Endothelial cell of umbilical vein (primary cell): ENCODE data around the gene MED17. TPM values are rescaled to one million over a fixed set of nuclear protein-coding genes. Genes with fewer than 3 reads are reported as not detected.

Source experiments
- BruUV-seq: library from RNA; stranded (reverse); fragments of 400-500 nt; replicated peaks from 2 replicates; lab custom pipeline; 2021; lab: Mats Ljungman, UMichigan
- CTCF ChIA-PET: fragments of 300-600, 350-600 bp; sonication (Branson Sonifier 250); formaldehyde crosslinking; loops from one replicate; lab custom pipeline; 2021; ENCODE audit warnings: antibody characterized with exemption, inconsistent platforms; lab: Charles Lee
- POLR2A ChIA-PET: fragments of 300-600, 350-600 bp; sonication (Branson Sonifier 250); formaldehyde crosslinking; loops from one replicate; lab custom pipeline; 2021; ENCODE audit warnings: antibody characterized with exemption, inconsistent platforms; lab: Charles Lee
- DNase-seq: peaks from one replicate; pipeline ENCODE4 v3.0.0-alpha.2; 2011; ENCODE audit warnings: low read depth, low spot score
- FAIRE-seq: peaks from 2 replicates; lab custom pipeline; 2011; peaks lifted over from hg19 to GRCh38; lab: Jason Lieb, UNC
- H2AFZ ChIP-seq: 2 replicates; pipeline ENCODE4 v1.6.0; 2012; ENCODE audit warnings: low read depth, low read length, control low read depth, inconsistent platforms
- H3K27ac ChIP-seq: 2 replicates; pipeline ENCODE4 v1.5.1; 2011; ENCODE audit warnings: low read depth, mild to moderate bottlenecking, control low read depth, low read length, moderate library complexity; ENCODE audit not compliant: insufficient read depth
- H3K27me3 ChIP-seq, 2 experiments: 2 replicates each; pipeline versions ENCODE4 v1.6.0 to v1.6.1; 2011; ENCODE audit warnings: low read length in 2 of 2, mixed read lengths in 1 of 2; ENCODE audit not compliant: control insufficient read depth in 2 of 2, insufficient read depth in 2 of 2
- H3K36me3 ChIP-seq, 2 experiments: 2 replicates in 1 of 2; 3 replicates in 1 of 2; pipeline ENCODE4 v1.5.1; 2011; ENCODE audit warnings: low read length in 2 of 2, mild to moderate bottlenecking in 1 of 2, moderate library complexity in 1 of 2; ENCODE audit not compliant: control insufficient read depth in 2 of 2, insufficient read depth in 2 of 2; ENCODE audit errors: extremely low read depth in 1 of 2
- H3K4me1 ChIP-seq: 3 replicates; pipeline ENCODE4 v1.5.1; 2011; ENCODE audit warnings: mild to moderate bottlenecking, low read length; ENCODE audit not compliant: control insufficient read depth, insufficient read depth; ENCODE audit errors: extremely low read depth
- H3K4me2 ChIP-seq: 2 replicates; pipeline ENCODE4 v1.6.1; 2011; ENCODE audit warnings: low read length, control low read depth, mixed read lengths; ENCODE audit not compliant: insufficient read depth
- H3K4me3 ChIP-seq, 3 experiments: fragments of 200-600 bp in 1 of 3; sonication (generic), shearing (Covaris generic) in 1 of 3; replicated peaks in 1 of 3; 2 replicates each; pipeline ENCODE4 v1.5.1; 2011 to 2016; ENCODE audit warnings: control low read depth in 3 of 3, low read length in 3 of 3, mild to moderate bottlenecking in 2 of 3, inconsistent platforms in 1 of 3, low read depth in 1 of 3, moderate library complexity in 1 of 3; ENCODE audit not compliant: insufficient read depth in 1 of 3
- H3K79me2 ChIP-seq: 2 replicates; pipeline ENCODE4 v1.6.0; 2012; ENCODE audit warnings: low read length, inconsistent platforms; ENCODE audit not compliant: control insufficient read depth, insufficient read depth
- H3K9ac ChIP-seq: replicated peaks from 2 replicates; pipeline ENCODE3; 2011; ENCODE audit warnings: low read length, control low read depth; ENCODE audit not compliant: insufficient read depth; ENCODE audit errors: extremely low read depth
- H3K9me1 ChIP-seq: replicated peaks from 3 replicates; pipeline ENCODE4 v1.6.0; 2011; ENCODE audit warnings: mild to moderate bottlenecking, low read length; ENCODE audit not compliant: control insufficient read depth, insufficient read depth; ENCODE audit errors: extremely low read depth
- H3K9me3 ChIP-seq: replicated peaks from 2 replicates; pipeline ENCODE4 v1.5.1; 2012; ENCODE audit warnings: low read length, inconsistent platforms; ENCODE audit not compliant: control insufficient read depth, insufficient read depth
- H4K20me1 ChIP-seq: replicated peaks from 2 replicates; pipeline ENCODE3; 2011; ENCODE audit warnings: mild to moderate bottlenecking, low read length; ENCODE audit not compliant: control insufficient read depth, insufficient read depth; ENCODE audit errors: extremely low read depth
- CTCF ChIP-seq, 2 donors: IDR thresholded peaks; 1 replicate in 1 of 2; 2 replicates in 1 of 2; pipeline ENCODE4 v1.5.1; 2011; ENCODE audit warnings: low read length in 2 of 2, mild to moderate bottlenecking in 2 of 2, moderate library complexity in 2 of 2, control low read depth in 1 of 2, inconsistent platforms in 1 of 2, low read depth in 1 of 2; ENCODE audit not compliant: insufficient read depth in 1 of 2; ENCODE audit errors: extremely low read depth in 1 of 2
- EZH2 ChIP-seq: IDR thresholded peaks from 2 replicates; pipeline ENCODE4 v1.6.1; 2012; ENCODE audit warnings: borderline replicate concordance, low read depth, mild to moderate bottlenecking, moderate library complexity, low read length, inconsistent platforms; ENCODE audit not compliant: severe bottlenecking
- FOS ChIP-seq: IDR thresholded peaks from 2 replicates; pipeline ENCODE4 v1.6.1; 2011; ENCODE audit warnings: mild to moderate bottlenecking, low read length, moderate library complexity, borderline replicate concordance; ENCODE audit not compliant: insufficient read depth
- GATA2 ChIP-seq: IDR thresholded peaks from 2 replicates; pipeline ENCODE4 v1.7.0; 2011; ENCODE audit warnings: low read depth, mild to moderate bottlenecking, moderate library complexity, mixed read lengths, low read length; ENCODE audit not compliant: insufficient read length, insufficient read depth
- JUN ChIP-seq: IDR thresholded peaks from 2 replicates; pipeline ENCODE4 v1.6.1; 2011; ENCODE audit warnings: borderline replicate concordance, low read depth; ENCODE audit not compliant: insufficient read length, insufficient read depth
- MYC ChIP-seq: IDR thresholded peaks from one replicate; pipeline ENCODE4 v1.6.1; 2011; ENCODE audit warnings: mild to moderate bottlenecking, low read depth, low read length
- POLR2A ChIP-seq: IDR thresholded peaks from 2 replicates; pipeline ENCODE4 v1.6.1; 2012; ENCODE audit warnings: low read depth, mild to moderate bottlenecking, control low read depth, low read length
- POLR2AphosphoS5 ChIP-seq: IDR thresholded peaks from 2 replicates; pipeline ENCODE4 v1.6.1; 2012; ENCODE audit warnings: low read depth, mild to moderate bottlenecking, control low read depth, low read length, moderate library complexity; ENCODE audit not compliant: insufficient read depth
- dilution Hi-C: fragments of 300-500 bp; cut with MboI; formaldehyde crosslinking; loops from one replicate; pipeline ENCODE4 v1.15.0; 2019; ENCODE audit warnings: low sequenced_read_pairs; ENCODE audit not compliant: extremely low pct_ligation_motif_present
- intact Hi-C: fragments of 100-400 bp; cut with micrococcal nuclease; formaldehyde crosslinking; loops from one replicate; pipeline ENCODE4 v1.10.0; 2022
- polyA plus RNA-seq, 4 experiments: library from polyadenylated mRNA; depleted of rRNA in 3 of 4; stranded (reverse) in 3 of 4; unstranded in 1 of 4; fragments of >200 nt; gene quantifications; 2 replicates each; pipeline versions ENCODE4 v1.2.1 to v1.2.3, GENCODE V29; 2011 to 2012; ENCODE audit warnings: missing spikeins in 1 of 4
- total RNA-seq: library from RNA; stranded (reverse); gene quantifications from 2 replicates; pipeline ENCODE4 v1.2.3, GENCODE V29; 2021
- TF ChIP-seq, protein P1 (sequence below): IDR thresholded peaks from 2 replicates; pipeline ENCODE4 v1.6.1; 2011; ENCODE audit not compliant: insufficient read depth, insufficient read length

The MED17 gene
- total and polyA plus RNA-seq, 2 donors (not counting 3 experiments of a cell fraction or from before 2014, with no cell fraction given): 11.3 to 40.6 TPM

- Histone ChIP-seq H3K9ac (peak overlapping the region; percentile 92), H3K4me3 (peak overlapping the region; percentile 75 to 99 (median 93)), H3K27me3 (no peaks in the 10 kb centered on the region), H3K4me1 (peaks cover 33% of the 10 kb centered on the region), H3K27ac (peak overlapping the region; percentile 54), H3K9me1 (no peaks in the 10 kb centered on the region), H4K20me1 (peaks cover 11% of the 10 kb centered on the region), H3K36me3 (peaks cover 4 to 26% of the 10 kb centered on the region in 2 experiments), H3K4me2 (peak overlapping the region; percentile 83), H2AFZ (no peak overlapping the region), H3K79me2 (peaks cover 66% of the 10 kb centered on the region), H3K9me3 (no peaks in the 10 kb centered on the region)
- dilution Hi-C loops: no loop called here
- ChIA-PET POLR2A (interaction anchor here (1.1 to 2.8 kb wide), 6 partner anchors 9 to 77 kb away, joined by 3 to 47 read pairs (median 6); partner anchors contain the start of gene MED17), CTCF (interaction anchor here (1.4 to 2.8 kb wide), 3 partner anchors 10 to 43 kb away, joined by 4 to 16 read pairs (median 5); partner anchors contain the start of gene MED17)
- TF ChIP-seq, protein P1, sequence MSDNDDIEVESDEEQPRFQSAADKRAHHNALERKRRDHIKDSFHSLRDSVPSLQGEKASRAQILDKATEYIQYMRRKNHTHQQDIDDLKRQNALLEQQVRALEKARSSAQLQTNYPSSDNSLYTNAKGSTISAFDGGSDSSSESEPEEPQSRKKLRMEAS: peak; percentile 78
- TF ChIP-seq POLR2AphosphoS5 (no peak), GATA2 (no peak), JUN (no peak), MYC (no peak), FOS (no peak), POLR2A (peak; percentile 3), CTCF (IDR thresholded peaks at IDR 0.05; ENCODE audit: extremely low read depth in 1 of 2, insufficient read depth in 1 of 2, low read depth in 1 of 2, low read length in 2 of 2) (no peak), EZH2 (no peak)
- intact Hi-C loops: loop anchor here (1.0 to 10.0 kb wide), 3 partner anchors 44 to 754 kb away; partner anchors contain the start of genes ANKRD49, CEP295, MED17 and MRE11
- FAIRE-seq: no peak
- TSS peak; percentile 46 for BruUV-seq
- peak; percentile 59 for DNase-seq
Observed at GRCh38 chr11:93740730-93741093, 43.4 kb upstream of the MED17 start.
